Neuronal stem cell (in vitro differentiated cells): ENCODE measurements around the gene FOXL2.
"Not testable (repeated sequence)": the region's sequence is repeated elsewhere in the genome, so short reads cannot be mapped to it uniquely, and the experiment has no call there.

Source experiments
- DNase-seq: peaks from one replicate; pipeline ENCODE4 v3.0.0-alpha.2; 2013; ENCODE audit warnings: low spot score
- H2AFZ ChIP-seq: one replicate; pipeline ENCODE4 v1.6.1; 2013; ENCODE audit warnings: mild to moderate bottlenecking, low read length, inconsistent platforms
- H2AK5ac ChIP-seq: 2 replicates; pipeline ENCODE4 v1.6.1; 2013; ENCODE audit warnings: low read depth, mild to moderate bottlenecking, inconsistent platforms, low read length, moderate library complexity, mixed read lengths
- H2BK120ac ChIP-seq: 2 replicates; pipeline ENCODE4 v1.6.1; 2013; ENCODE audit warnings: low read depth, mild to moderate bottlenecking, inconsistent platforms, low read length, moderate library complexity, mixed read lengths
- H2BK12ac ChIP-seq: one replicate; pipeline ENCODE4 v1.6.1; 2013; ENCODE audit warnings: low read length, inconsistent platforms
- H2BK15ac ChIP-seq: 2 replicates; pipeline ENCODE4 v1.6.1; 2013; ENCODE audit warnings: mild to moderate bottlenecking, low read length, inconsistent platforms, mixed read lengths
- H2BK5ac ChIP-seq: one replicate; pipeline ENCODE4 v1.6.1; 2013; ENCODE audit warnings: inconsistent platforms, mild to moderate bottlenecking, low read length, moderate library complexity
- H3K14ac ChIP-seq: one replicate; pipeline ENCODE4 v1.6.1; 2013; ENCODE audit warnings: low read length, inconsistent platforms
- H3K18ac ChIP-seq: 2 replicates; pipeline ENCODE4 v1.6.1; 2013; ENCODE audit warnings: low read length, inconsistent platforms
- H3K23ac ChIP-seq: 2 replicates; pipeline ENCODE4 v1.6.1; 2013; ENCODE audit warnings: low read depth, mild to moderate bottlenecking, mixed read lengths, low read length, inconsistent platforms; ENCODE audit not compliant: poor library complexity
- H3K27ac ChIP-seq: replicated peaks from 3 replicates; pipeline ENCODE4 v1.5.1; 2013; ENCODE audit warnings: low read length, inconsistent platforms
- H3K27me3 ChIP-seq, 3 experiments: 2 replicates each; pipeline ENCODE4 v1.6.1; 2013; ENCODE audit warnings: low read length in 3 of 3, mild to moderate bottlenecking in 2 of 3, inconsistent platforms in 1 of 3, low read depth in 1 of 3, mixed read lengths in 1 of 3, moderate library complexity in 1 of 3; ENCODE audit not compliant: control insufficient read depth in 3 of 3, insufficient read depth in 3 of 3
- H3K36me3 ChIP-seq, 2 donors: replicated peaks in 1 of 2; 2 replicates each; pipeline ENCODE4 v1.6.1; 2013; ENCODE audit warnings: low read length in 2 of 2; ENCODE audit not compliant: control insufficient read depth in 2 of 2, insufficient read depth in 2 of 2
- H3K4ac ChIP-seq: 2 replicates; pipeline ENCODE4 v1.6.1; 2013; ENCODE audit warnings: inconsistent platforms, mild to moderate bottlenecking, low read length, moderate library complexity
- H3K4me1 ChIP-seq, 2 donors: 1 replicate in 1 of 2; 2 replicates in 1 of 2; pipeline ENCODE4 v1.6.1; 2013; ENCODE audit warnings: low read length in 2 of 2, low read depth in 1 of 2; ENCODE audit not compliant: control insufficient read depth in 2 of 2, insufficient read depth in 1 of 2
- H3K4me2 ChIP-seq: one replicate; pipeline ENCODE4 v1.6.1; 2013; ENCODE audit warnings: mild to moderate bottlenecking, low read length, inconsistent platforms; ENCODE audit not compliant: insufficient read depth, poor library complexity, severe bottlenecking
- H3K4me3 ChIP-seq, 2 donors: 2 replicates each; pipeline ENCODE4 v1.5.1; 2013; ENCODE audit warnings: low read length in 2 of 2, mild to moderate bottlenecking in 2 of 2, inconsistent platforms in 1 of 2, moderate library complexity in 1 of 2
- H3K79me1 ChIP-seq: one replicate; pipeline ENCODE4 v1.6.1; 2013; ENCODE audit warnings: low read depth, mild to moderate bottlenecking, inconsistent platforms, low read length, moderate library complexity
- H3K9ac ChIP-seq: one replicate; pipeline ENCODE4 v1.6.1; 2013; ENCODE audit warnings: mild to moderate bottlenecking, low read depth, low read length, inconsistent platforms; ENCODE audit not compliant: poor library complexity
- H3K9me3 ChIP-seq, 2 donors: replicated peaks in 1 of 2; 2 replicates each; pipeline versions ENCODE3 to v1.6.1; 2013; ENCODE audit warnings: low read length in 2 of 2, mild to moderate bottlenecking in 2 of 2, inconsistent platforms in 1 of 2, low read depth in 1 of 2, mixed read lengths in 1 of 2, moderate library complexity in 1 of 2; ENCODE audit not compliant: control insufficient read depth in 2 of 2, insufficient read depth in 1 of 2
- H4K8ac ChIP-seq: one replicate; pipeline ENCODE4 v1.6.1; 2013; ENCODE audit warnings: low read depth, mild to moderate bottlenecking, inconsistent platforms, low read length, moderate library complexity
- H4K91ac ChIP-seq: one replicate; pipeline ENCODE4 v1.6.1; 2013; ENCODE audit warnings: low read length, low read depth, mild to moderate bottlenecking, inconsistent platforms; ENCODE audit not compliant: poor library complexity
- WGBS, 2 donors: extraction: QIAGEN DNeasy Blood & Tissue Kit; methylation state at CpG; one replicate each; pipeline ENCODE4 v1.1.7; 2013; ENCODE audit warnings: missing lambda C conversion rate in 2 of 2, mixed read lengths in 1 of 2; ENCODE audit not compliant: insufficient read length in 2 of 2, insufficient replicate concordance in 1 of 2; ENCODE audit errors: extremely low coverage in 2 of 2; 5-methylcytosine and 5-hydroxymethylcytosine counted together

The FOXL2 gene

GRCh38 chr3:138928727-138929372 is 18.1 kb downstream of the FOXL2 start:
- no peak overlapping the region for H2AFZ ChIP-seq
- no peak overlapping the region for H2BK5ac ChIP-seq
- no peak overlapping the region for H2BK120ac ChIP-seq
- no peak for DNase-seq
- H4K91ac ChIP-seq: no peak overlapping the region
- no peaks in the 10 kb centered on the region for H3K9me3 ChIP-seq
- no peak overlapping the region for H3K4ac ChIP-seq
- peaks cover 0 to 19% (median 0%) of the 10 kb centered on the region in 3 experiments for H3K27me3 ChIP-seq
- H3K27ac ChIP-seq: no peak overlapping the region
- H3K4me2 ChIP-seq: no peak overlapping the region
- no CpG with 5 or more reads among the region's 42 CpGs for WGBS, 2 donors
- H3K23ac ChIP-seq: no peak overlapping the region
- no peaks in the 10 kb centered on the region for H3K36me3 ChIP-seq
- H3K18ac ChIP-seq: no peak overlapping the region
- no peak overlapping the region for H2BK15ac ChIP-seq
- H3K4me1 ChIP-seq: no peaks in the 10 kb centered on the region
- H3K14ac ChIP-seq: no peak overlapping the region
- H2AK5ac ChIP-seq: no peak overlapping the region
- H2BK12ac ChIP-seq: no peak overlapping the region
- no peaks in the 10 kb centered on the region for H3K79me1 ChIP-seq
- H3K9ac ChIP-seq: no peak overlapping the region
- no peak overlapping the region for H3K4me3 ChIP-seq
- H4K8ac ChIP-seq: no peak overlapping the region

DNA sequence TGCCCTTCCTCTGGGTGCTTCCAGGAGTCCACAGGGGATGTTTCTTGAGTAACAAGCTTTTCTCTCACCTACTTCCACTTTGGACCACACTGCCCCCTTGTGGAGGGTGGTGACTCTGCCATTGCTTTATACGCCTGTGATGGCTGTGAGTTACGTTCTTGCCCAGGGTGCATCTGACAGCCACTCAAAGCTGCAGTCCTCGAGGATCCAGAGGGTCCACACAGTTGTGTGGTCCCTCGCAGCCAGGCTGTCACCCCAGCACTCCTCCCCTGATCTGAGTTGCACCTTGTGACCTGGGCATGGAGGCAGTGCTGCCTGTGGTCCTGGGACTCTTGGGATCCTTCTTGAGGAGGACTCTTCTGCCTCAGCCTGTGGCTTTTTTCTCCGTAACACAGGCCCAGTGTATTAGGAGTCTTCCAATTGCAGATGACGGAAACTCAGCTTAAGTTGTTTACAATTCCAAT is 23.4 kb downstream of the FOXL2 start:
- DNase-seq: peak; percentile 87
- Histone ChIP-seq H3K79me1 (no peaks in the 10 kb centered on the region), H3K9ac (no peak overlapping the region), H4K91ac (no peak overlapping the region), H3K4me3 (no peak overlapping the region), H2AK5ac (no peak overlapping the region), H3K18ac (no peak overlapping the region), H4K8ac (no peak overlapping the region), H2BK15ac (no peak overlapping the region), H3K27ac (no peak overlapping the region), H3K4ac (no peak overlapping the region), H2BK12ac (no peak overlapping the region), H2BK120ac (no peak overlapping the region), H3K9me3 (no peaks in the 10 kb centered on the region), H3K4me2 (no peak overlapping the region), H3K14ac (no peak overlapping the region), H3K4me1 (no peaks in the 10 kb centered on the region), H3K36me3 (no peaks in the 10 kb centered on the region), H2AFZ (peak overlapping the region; percentile 48), H2BK5ac (no peak overlapping the region), H3K23ac (no peak overlapping the region), H3K27me3 (peaks cover 0 to 4% (median 0%) of the 10 kb centered on the region in 3 experiments)
- no CpG with 5 or more reads among the region's 6 CpGs for WGBS, 2 donors

GRCh38 chr3:138922400-138922799 is 24.5 kb downstream of the FOXL2 start:
- H4K8ac ChIP-seq, H3K18ac ChIP-seq, H3K23ac ChIP-seq, H2BK15ac ChIP-seq, H2AK5ac ChIP-seq, H3K27ac ChIP-seq, H3K9me3 ChIP-seq, H2AFZ ChIP-seq, H3K36me3 ChIP-seq, H2BK120ac ChIP-seq, H2BK12ac ChIP-seq, H3K4me1 ChIP-seq, H3K27me3 ChIP-seq, H3K4ac ChIP-seq, DNase-seq, H3K79me1 ChIP-seq, H4K91ac ChIP-seq, H3K9ac ChIP-seq, H3K4me2 ChIP-seq, H2BK5ac ChIP-seq, H3K14ac ChIP-seq, H3K4me3 ChIP-seq: not testable (repeated sequence)
- WGBS, 2 donors: no CpG with 5 or more reads among the region's 6 CpGs

GRCh38 chr3:138921316-138922292 is 25.3 kb downstream of the FOXL2 start:
- no peak overlapping the region for H2BK15ac ChIP-seq
- no peak overlapping the region for H3K27ac ChIP-seq
- no peak overlapping the region for H4K8ac ChIP-seq
- no peak overlapping the region for H3K4me3 ChIP-seq
- no peak overlapping the region for H2BK5ac ChIP-seq
- no peak overlapping the region for H3K14ac ChIP-seq
- H3K18ac ChIP-seq: no peak overlapping the region
- no peaks in the 10 kb centered on the region for H3K9me3 ChIP-seq
- no peaks in the 10 kb centered on the region for H3K4me1 ChIP-seq
- H3K4me2 ChIP-seq: no peak overlapping the region
- H2AFZ ChIP-seq: no peak overlapping the region
- H3K23ac ChIP-seq: no peak overlapping the region
- H3K4ac ChIP-seq: no peak overlapping the region
- no peak for DNase-seq
- WGBS, 2 donors: no CpG with 5 or more reads among the region's 8 CpGs
- no peak overlapping the region for H2BK120ac ChIP-seq
- no peak overlapping the region for H3K9ac ChIP-seq
- H3K27me3 ChIP-seq: peaks cover 0 to 7% (median 2%) of the 10 kb centered on the region in 3 experiments
- H4K91ac ChIP-seq: no peak overlapping the region
- no peaks in the 10 kb centered on the region for H3K79me1 ChIP-seq
- H3K36me3 ChIP-seq: no peaks in the 10 kb centered on the region
- no peak overlapping the region for H2AK5ac ChIP-seq
- H2BK12ac ChIP-seq: no peak overlapping the region
